Measurements from ENCODE around the gene ARHGAP22.
A peak's percentile ranks its signal among the peaks of the same experiment; 100 is the strongest.

Gene ARHGAP22

GRCh38 chr10:48609441-48609840, 4.6 kb upstream of the ARHGAP22 start:
- DNase-seq (ENCODE audit: low read depth, low spot score) = no peak

DNA sequence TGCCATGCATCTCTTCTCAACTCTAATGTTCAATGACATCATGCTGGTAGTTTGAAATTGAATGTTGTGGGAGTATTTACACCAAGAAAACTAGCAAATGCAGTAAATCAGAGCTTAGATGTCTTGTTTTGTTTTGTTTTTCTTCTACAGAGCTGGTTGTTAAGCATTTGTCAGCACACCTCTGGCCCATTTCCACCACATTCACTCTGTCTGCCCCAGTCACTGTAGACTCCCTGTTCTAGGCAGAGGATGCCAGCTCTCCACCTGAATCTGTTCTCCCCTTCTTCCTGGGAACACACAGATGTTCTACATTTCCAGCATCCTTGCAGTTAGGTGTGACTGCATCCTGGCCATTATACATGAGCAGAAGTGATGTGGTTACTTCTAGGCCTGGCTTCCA, 4.1 kb upstream of the ARHGAP22 start:
- H3K4me3 ChIP-seq (ENCODE audit: low read length) = no peak overlapping the region
- no peak for DNase-seq (ENCODE audit: low read depth, low spot score)

More at GRCh38 chr10:48609441-48609840, 4.6 kb upstream of the ARHGAP22 start:
- no peak overlapping the region for H3K4me3 ChIP-seq (ENCODE audit: low read length)

DNA sequence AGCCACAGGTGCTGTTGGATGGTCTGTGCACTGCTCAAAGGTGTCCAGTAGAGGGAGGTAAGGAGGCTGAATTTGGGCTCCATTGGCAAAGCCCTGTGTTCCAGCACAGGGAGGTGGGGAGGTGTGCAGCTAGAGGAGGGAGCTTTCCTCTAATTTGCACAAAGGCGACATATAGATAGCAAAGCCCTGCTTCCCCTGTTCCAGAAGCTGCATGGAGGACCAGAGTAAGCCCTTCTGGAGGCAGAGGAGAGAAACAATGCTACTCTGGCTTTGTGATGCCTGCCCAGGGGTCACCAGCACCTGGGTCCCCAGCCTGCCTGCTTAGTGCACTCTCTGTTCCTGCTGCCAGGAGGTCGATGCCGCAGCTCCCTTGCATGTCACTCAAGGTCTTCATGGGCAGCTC, 3.4 kb upstream of the ARHGAP22 start:
- DNase-seq (ENCODE audit: low read depth, low spot score) = peak; percentile 17
- H3K4me3 ChIP-seq (ENCODE audit: low read length) = no peak overlapping the region

GRCh38 chr10:48607356-48608278, 2.7 kb upstream of the ARHGAP22 start:
- H3K4me3 ChIP-seq (ENCODE audit: low read length) = no peak overlapping the region

GRCh38 chr10:48606530-48607355, 1.9 kb upstream of the ARHGAP22 start:
- H3K4me3 ChIP-seq (ENCODE audit: low read length) = no peak overlapping the region
- no peak for DNase-seq (ENCODE audit: low read depth, low spot score)

More at GRCh38 chr10:48607356-48608278, 2.7 kb upstream of the ARHGAP22 start:
- no peak for DNase-seq (ENCODE audit: low read depth, low spot score)

- H3K4me3 ChIP-seq (ENCODE audit: low read length) = no peak overlapping the region
- DNase-seq (ENCODE audit: low read depth, low spot score) = no peak
These were observed 1.1 kb upstream of the ARHGAP22 start for GRCh38 chr10:48605786-48606529.

DNA sequence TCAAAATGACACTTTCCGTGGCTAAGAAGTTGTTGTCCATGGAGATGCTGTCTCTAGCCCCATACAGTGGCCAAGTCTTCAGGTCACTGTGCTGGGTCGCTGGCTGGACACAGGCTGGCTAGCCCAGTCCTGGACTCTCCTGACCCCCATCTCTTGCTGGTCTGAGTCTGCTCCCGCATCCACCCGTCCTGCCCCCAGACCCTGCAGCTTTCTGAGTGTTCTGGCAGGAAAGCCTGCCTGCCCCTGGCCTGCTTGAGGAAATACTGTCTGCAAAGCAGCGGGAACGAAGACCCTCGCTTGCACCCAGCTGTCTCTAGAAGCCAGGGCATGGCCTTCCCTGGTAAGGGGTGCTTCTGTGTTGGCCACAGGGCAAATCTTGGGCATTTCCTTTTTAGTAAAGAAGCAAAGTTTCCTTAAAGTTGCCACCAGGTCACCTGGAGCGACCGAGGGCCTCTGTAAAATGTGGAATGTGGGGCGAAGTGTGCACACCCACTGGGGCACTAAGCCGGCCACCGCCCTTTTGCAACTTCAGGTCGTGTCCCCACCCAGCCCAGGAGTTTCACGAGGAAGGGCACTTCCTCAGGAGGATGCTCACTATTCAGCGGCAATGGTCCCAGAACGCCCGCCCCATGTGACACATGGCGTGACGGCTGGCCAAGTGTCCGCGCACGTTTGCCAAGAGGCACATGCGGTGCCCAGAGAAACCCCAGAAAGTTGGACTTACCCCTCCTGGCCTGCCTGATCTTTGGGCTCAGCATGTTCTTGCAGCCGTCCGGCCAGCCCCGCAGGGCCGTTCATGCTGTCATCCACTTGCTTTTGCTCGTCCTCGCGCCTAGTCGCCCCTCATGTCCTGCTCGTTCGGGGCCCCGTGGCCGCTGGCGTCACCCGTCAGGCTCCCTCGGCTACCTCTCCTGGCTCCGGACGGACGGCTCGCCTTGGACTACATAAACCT, 558 bp downstream of the ARHGAP22 start:
- DNase-seq (ENCODE audit: low read depth, low spot score) = no peak
- no peak overlapping the region for H3K4me3 ChIP-seq (ENCODE audit: low read length)

- no peak for DNase-seq (ENCODE audit: low read depth, low spot score)
- no peak overlapping the region for H3K4me3 ChIP-seq (ENCODE audit: low read length)
These were observed 1.3 kb downstream of the ARHGAP22 start for GRCh38 chr10:48603421-48604038.

GRCh38 chr10:48602401-48603135, 2.3 kb downstream of the ARHGAP22 start:
- H3K4me3 ChIP-seq (ENCODE audit: low read length) = no peak overlapping the region
- no peak for DNase-seq (ENCODE audit: low read depth, low spot score)

- DNase-seq (ENCODE audit: low read depth, low spot score) = no peak
- no peak overlapping the region for H3K4me3 ChIP-seq (ENCODE audit: low read length)
These were observed 3.1 kb downstream of the ARHGAP22 start for GRCh38 chr10:48601789-48602188.

DNA sequence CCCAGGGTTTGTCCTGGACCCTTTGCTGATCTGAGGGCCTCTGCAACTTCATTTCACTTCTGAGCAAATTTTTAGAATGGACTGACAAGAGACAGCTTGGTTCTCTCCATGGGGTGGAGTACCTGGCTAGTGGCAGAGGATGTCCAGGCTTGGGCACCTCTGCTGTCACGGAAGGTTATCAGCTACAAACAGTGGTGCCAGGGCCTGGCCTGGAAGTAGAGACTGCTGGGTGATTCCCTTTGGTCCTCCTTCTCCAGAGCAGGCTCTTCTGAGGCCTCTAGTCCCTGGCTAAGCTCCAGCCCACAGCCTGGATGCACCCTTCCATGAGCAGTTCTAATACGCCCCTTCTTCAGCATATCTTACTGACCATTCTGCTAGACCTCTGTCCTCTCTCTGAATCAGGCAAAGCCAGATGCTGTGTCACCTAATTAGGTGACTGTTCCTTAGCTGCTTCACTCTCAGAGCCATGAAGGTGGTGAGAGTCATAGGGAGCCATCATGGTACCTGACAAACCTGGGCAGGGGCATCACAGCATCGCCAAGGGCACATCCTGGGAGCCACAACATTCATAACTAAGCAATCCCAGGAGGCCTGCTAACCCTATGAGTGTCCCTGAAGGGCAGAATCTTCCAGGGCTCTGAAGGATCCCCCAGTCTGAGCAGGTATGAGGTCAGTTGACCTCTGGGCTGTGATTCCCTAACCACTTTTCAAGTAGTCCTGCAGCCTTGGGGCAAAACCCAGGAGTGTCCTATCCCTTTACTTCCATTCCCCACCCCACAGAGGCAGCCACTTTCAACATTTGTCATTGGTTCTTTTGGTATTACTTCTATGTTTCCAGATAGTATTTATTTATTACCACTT, 4.0 kb downstream of the ARHGAP22 start:
- no peak overlapping the region for H3K4me3 ChIP-seq (ENCODE audit: low read length)
- no peak for DNase-seq (ENCODE audit: low read depth, low spot score)

DNA sequence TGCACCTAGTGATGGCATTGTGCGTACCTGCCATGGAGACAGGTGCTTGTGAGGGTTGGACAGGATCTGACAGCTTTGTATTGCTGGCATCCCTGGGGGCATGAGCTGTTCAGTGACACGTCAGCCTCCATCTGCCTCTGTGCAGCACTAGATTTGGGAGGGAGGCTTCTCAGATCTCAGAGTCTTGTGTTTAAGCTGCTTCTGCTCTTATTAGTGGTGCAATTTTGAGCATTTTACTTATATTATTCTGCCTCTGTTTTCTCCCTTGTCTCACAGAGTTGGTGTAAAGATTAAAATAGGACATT, 5.1 kb downstream of the ARHGAP22 start:
- no peak for DNase-seq (ENCODE audit: low read depth, low spot score)
- no peak overlapping the region for H3K4me3 ChIP-seq (ENCODE audit: low read length)

DNA sequence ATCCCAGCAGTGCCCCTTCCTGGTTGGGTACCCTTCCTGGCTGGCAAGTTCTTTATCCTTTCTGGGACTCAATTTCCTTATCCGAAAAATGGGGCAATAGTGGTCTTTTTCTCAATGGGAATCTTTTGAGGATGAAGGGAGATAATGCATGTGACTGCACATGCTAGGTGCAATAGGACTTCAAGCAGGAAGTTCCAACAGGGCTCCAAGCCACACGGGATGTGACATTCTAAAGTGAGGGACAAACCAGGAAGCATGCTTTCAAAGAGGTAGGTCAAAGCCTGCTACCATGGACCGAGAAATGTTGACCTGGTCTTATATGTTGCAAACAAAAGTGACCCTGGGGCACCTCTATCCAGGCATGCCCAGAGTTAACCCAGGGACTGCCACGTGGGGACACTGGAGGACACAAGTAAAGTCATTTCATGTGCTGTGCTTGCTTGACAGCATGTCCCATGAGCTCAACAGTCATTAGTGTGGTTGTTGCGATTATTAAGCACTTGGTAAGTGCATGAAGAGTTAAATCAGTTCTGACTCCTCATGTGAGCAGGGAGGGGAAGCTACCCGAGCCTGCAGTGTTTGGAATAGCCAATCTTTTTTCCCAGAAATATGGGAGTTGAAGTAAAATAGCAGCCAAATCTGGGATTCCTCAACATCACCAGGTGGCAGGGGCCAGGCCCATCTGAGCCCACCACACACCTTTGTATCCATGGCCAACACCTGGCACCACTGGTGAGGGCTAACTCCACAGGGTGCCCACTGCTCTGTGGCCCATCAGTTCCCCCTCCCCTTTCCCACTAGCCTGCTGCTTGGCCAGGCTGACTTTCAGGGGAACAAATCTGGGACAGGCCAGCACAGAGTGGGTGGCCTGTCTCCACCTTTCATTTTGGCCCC, 5.7 kb downstream of the ARHGAP22 start:
- no peak for DNase-seq (ENCODE audit: low read depth, low spot score)
- H3K4me3 ChIP-seq (ENCODE audit: low read length) = no peak overlapping the region

DNA sequence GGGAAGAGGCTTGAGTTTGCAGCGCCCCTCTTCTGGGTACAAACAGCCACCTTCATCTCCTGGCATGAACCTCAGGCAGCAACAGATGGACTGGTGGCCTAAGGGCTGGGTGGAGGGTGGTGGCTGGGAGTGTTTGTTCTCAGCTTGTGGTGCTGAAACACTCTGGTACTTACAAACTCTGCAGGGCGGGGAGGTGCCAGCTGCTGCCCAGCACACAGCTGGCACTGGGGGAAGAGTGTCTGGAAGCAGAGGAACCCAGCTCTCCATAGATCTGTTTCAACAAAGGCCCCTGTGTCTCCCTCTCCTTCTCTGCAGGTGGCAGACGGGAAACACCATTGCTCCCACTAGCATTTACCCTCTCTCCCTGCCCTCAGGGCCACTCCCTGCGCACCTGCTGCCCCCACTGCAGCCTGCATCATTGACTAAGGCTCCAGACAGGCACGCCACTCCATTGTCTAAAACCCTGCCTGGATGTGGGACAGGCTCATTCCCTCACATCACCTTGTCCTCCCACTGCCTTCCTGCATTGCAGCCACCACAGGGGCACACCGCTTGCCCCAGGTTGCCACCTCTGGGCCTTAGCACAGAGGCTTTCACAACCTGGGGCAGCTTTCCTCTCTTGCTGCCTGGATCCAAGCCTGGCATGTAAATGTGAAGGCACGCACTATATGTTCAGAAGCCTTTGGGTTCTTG, 6.5 kb downstream of the ARHGAP22 start:
- DNase-seq (ENCODE audit: low read depth, low spot score) = no peak

DNA sequence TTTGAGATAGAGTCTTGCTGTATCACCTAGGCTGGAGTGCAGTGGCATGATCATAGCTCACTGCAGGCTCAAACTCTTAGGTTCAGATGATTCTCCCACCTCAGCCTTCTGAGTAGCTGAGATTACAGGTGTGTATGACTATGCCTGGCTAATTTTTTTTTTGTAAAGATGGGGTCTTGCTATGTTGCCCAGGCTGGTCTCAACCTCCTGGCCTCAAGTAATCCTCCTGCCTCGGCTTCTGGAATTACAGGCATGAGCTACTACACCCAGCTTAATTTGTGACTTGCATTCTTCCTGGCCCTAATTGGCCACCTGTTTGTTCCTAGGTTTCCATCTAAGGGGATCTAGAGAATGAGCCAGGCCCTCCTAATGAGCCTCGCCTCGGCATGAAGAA, 9.3 kb downstream of the ARHGAP22 start:
- DNase-seq (ENCODE audit: low read depth, low spot score) = no peak
- no peak overlapping the region for H3K4me3 ChIP-seq (ENCODE audit: low read length)

More for the DNA sequence above, 6.5 kb downstream of the ARHGAP22 start:
- H3K4me3 ChIP-seq (ENCODE audit: low read length) = no peak overlapping the region

Measured in Jurkat, Clone E6-1 (cell line).